HEK293 (cell line): ENCODE measurements around the gene GSS.

ENCODE experiments used
- MEIS1 ChIP-seq: sonication (generic); formaldehyde crosslinking; IDR thresholded peaks from 2 replicates; pipeline ENCODE4 v1.8.1; 2022; ENCODE audit warnings: missing genetic modification reagents, mild to moderate bottlenecking, borderline replicate concordance
- RBAK ChIP-seq: fragments of 450-650 bp; formaldehyde crosslinking; IDR thresholded peaks from 2 replicates; pipeline ENCODE4 v1.5.1; 2016; ENCODE audit warnings: missing biosample characterization, missing genetic modification characterization
- ZEB2 ChIP-seq: fragments of 450-650 bp; formaldehyde crosslinking; IDR thresholded peaks from 2 replicates; pipeline ENCODE4 v1.5.1; 2016; ENCODE audit warnings: missing biosample characterization, missing genetic modification characterization
- ZFP3 ChIP-seq: fragments of 450-650 bp; formaldehyde crosslinking; IDR thresholded peaks from 2 replicates; pipeline ENCODE4 v1.5.1; 2016; ENCODE audit warnings: low read depth, missing biosample characterization, missing genetic modification characterization
- ZNF140 ChIP-seq: fragments of 450-650 bp; formaldehyde crosslinking; IDR thresholded peaks from 2 replicates; pipeline ENCODE4 v1.5.1; 2016; ENCODE audit warnings: missing biosample characterization, missing genetic modification characterization
- ZSCAN5A ChIP-seq: fragments of 450-650 bp; formaldehyde crosslinking; IDR thresholded peaks from 2 replicates; pipeline ENCODE4 v1.5.1; 2016; ENCODE audit warnings: missing biosample characterization, missing genetic modification characterization
- TF ChIP-seq, protein P1 (sequence below): fragments of 450-650 bp; formaldehyde crosslinking; IDR thresholded peaks from 2 replicates; pipeline ENCODE4 v1.5.1; 2016; ENCODE audit warnings: missing biosample characterization, missing genetic modification characterization

DNA sequence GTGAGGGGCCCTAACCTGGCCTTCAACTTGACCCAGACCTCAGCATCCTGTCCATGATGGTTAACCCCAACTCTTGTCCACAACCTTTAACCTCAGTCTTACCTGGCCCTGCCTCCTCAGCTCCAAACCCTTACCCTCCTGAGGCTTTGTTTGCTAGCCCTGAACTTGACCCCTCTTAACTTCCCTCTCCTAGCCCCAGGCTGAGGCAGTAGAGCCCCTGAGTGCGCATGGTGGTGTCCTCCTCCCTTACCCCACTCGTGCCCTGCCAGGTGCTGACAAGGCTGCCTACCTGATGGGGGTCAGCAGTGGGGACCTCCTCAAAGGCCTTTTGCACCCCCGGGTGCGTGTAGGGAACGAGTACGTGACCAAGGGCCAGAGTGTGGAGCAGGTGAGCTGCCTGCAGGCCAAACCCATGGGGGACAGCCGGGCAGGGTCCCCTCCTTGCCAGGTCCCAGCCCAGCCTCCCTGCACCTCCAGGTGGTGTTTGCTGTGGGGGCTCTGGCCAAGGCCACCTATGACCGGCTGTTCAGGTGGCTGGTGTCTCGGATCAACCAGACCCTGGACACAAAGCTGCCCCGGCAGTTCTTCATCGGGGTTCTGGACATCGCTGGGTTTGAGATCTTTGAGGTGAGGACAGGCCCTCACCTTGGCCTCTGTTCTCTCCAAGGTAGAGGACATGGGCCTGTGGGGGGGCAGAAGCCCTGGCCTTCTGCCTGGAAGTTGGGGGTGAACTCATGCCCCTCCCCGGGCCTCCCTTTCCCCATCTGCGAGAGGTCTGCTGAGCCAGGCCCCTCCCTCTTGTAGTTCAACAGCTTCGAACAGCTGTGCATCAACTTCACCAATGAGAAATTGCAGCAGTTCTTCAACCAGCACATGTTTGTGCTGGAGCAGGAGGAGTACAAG lies 31.9 kb upstream of the GSS start:
- TF ChIP-seq, protein P1, sequence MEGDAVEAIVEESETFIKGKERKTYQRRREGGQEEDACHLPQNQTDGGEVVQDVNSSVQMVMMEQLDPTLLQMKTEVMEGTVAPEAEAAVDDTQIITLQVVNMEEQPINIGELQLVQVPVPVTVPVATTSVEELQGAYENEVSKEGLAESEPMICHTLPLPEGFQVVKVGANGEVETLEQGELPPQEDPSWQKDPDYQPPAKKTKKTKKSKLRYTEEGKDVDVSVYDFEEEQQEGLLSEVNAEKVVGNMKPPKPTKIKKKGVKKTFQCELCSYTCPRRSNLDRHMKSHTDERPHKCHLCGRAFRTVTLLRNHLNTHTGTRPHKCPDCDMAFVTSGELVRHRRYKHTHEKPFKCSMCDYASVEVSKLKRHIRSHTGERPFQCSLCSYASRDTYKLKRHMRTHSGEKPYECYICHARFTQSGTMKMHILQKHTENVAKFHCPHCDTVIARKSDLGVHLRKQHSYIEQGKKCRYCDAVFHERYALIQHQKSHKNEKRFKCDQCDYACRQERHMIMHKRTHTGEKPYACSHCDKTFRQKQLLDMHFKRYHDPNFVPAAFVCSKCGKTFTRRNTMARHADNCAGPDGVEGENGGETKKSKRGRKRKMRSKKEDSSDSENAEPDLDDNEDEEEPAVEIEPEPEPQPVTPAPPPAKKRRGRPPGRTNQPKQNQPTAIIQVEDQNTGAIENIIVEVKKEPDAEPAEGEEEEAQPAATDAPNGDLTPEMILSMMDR (tag by site-specific recombination): no peak
- TF ChIP-seq ZSCAN5A (tag by site-specific recombination) (no peak), ZNF140 (no peak), MEIS1 (CRISPR knock-in tag) (no peak), RBAK (tag by site-specific recombination) (no peak), ZEB2 (no peak), ZFP3 (tag by site-specific recombination) (no peak)
